Ovary (tissue), 3 donors: ENCODE measurements around the gene TOPBP1.

Source experiments
- EP300 ChIP-seq: sonication (generic); formaldehyde crosslinking; IDR thresholded peaks from one replicate; pipeline ENCODE4 v1.6.1; 2017; ENCODE audit warnings: antibody characterized with exemption
- POLR2A ChIP-seq: fragments of 450-650 bp; IDR thresholded peaks from one replicate; pipeline ENCODE4 v1.6.1; 2017; ENCODE audit warnings: antibody characterized with exemption, mild to moderate bottlenecking, moderate library complexity
- TF ChIP-seq, protein P1 (sequence below), 3 donors: fragments of 450-650 bp in 2 of 3; fragments of 200-600 bp in 1 of 3; IDR thresholded peaks; one replicate each; pipeline versions ENCODE4 v1.5.1 to v1.8.0; 2016 to 2022; ENCODE audit warnings: antibody characterized with exemption in 3 of 3, mild to moderate bottlenecking in 1 of 3
- donor health status: DM: no; HTN: no; CAD: no.

GRCh38 chr3:133595341-133595740 lies 66.4 kb downstream of the TOPBP1 start:
- TF ChIP-seq, protein P1, sequence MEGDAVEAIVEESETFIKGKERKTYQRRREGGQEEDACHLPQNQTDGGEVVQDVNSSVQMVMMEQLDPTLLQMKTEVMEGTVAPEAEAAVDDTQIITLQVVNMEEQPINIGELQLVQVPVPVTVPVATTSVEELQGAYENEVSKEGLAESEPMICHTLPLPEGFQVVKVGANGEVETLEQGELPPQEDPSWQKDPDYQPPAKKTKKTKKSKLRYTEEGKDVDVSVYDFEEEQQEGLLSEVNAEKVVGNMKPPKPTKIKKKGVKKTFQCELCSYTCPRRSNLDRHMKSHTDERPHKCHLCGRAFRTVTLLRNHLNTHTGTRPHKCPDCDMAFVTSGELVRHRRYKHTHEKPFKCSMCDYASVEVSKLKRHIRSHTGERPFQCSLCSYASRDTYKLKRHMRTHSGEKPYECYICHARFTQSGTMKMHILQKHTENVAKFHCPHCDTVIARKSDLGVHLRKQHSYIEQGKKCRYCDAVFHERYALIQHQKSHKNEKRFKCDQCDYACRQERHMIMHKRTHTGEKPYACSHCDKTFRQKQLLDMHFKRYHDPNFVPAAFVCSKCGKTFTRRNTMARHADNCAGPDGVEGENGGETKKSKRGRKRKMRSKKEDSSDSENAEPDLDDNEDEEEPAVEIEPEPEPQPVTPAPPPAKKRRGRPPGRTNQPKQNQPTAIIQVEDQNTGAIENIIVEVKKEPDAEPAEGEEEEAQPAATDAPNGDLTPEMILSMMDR (IDR thresholded peaks at IDR 0.05): no peak
- no peak for TF ChIP-seq POLR2A
- TF ChIP-seq EP300: no peak
